ENCODE data around the gene LSG1.
"Not testable (repeated sequence)": the region's sequence is repeated elsewhere in the genome, so short reads cannot be mapped to it uniquely, and the experiment has no call there.

The LSG1 gene

DNA sequence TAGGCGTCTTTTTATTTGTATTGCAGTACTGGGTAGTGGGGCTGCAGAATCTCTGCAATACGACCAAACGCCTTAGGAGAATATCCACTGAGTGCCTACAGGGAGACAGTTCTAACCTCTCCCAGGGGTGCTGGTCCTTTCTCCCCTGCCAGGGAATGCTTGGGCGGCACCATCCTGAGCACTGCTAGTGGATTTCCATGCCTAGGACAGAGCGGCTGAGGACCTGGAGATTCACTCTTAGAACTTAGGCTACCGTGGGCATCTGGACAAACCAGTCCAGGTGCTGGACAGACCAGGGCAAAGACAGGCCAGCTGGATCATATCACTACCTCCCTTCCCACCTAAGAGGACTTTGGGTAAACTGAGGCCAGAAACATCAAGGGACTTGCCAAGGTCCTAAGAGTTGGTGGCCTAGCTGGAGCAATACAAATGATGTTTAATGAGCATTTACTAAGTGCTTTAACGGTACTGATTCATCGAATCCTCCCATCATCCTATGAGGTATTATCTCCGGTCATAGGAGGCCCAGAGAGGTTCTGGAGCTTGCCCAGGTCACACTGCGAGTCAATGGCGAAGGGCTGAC is 39.7 kb downstream of the LSG1 start:
- Histone ChIP-seq H3K9me2 (replicated peaks; ENCODE audit: insufficient read depth, low read length) (no peaks in the 10 kb centered on the region), H4K20me1 (ENCODE audit: low read depth, low read length) (no peaks in the 10 kb centered on the region), H3K27me3 (ENCODE audit: low read length) (no peaks in the 10 kb centered on the region), H3K9ac (ENCODE audit: low read length) (peak overlapping the region; percentile 83), H3K36me3 (ENCODE audit: low read length) (peaks cover 8% of the 10 kb centered on the region), H2AFZ (ENCODE audit: low read depth, low read length, severe bottlenecking) (peak overlapping the region; percentile 93), H3K27ac (ENCODE audit: low read depth, low read length) (peak overlapping the region; percentile 60; the same call in 1 of the 2 replicates), H3K9me3 (ENCODE audit: insufficient read depth, low read length) (no peaks in the 10 kb centered on the region), H3K4me3 (ENCODE audit: insufficient read depth, low read length, poor library complexity, severe bottlenecking) (peak overlapping the region; percentile 70), H3K4me2 (ENCODE audit: low read depth, low read length, poor library complexity, severe bottlenecking) (peak overlapping the region; percentile 76), H3F3A (ENCODE audit: insufficient read depth) (0 out of 2 replicates have a peak, but pooled peaks cover 3% of the 10 kb centered on the region), H3K79me2 (ENCODE audit: insufficient read depth, low read length) (peaks cover 16% of the 10 kb centered on the region; the same call in 1 of the 2 replicates)
- TF ChIP-seq EZH2phosphoT487 (conservative IDR thresholded peaks at IDR 0.05; ENCODE audit: low read length), result no peak
- TF ChIP-seq, protein P1, sequence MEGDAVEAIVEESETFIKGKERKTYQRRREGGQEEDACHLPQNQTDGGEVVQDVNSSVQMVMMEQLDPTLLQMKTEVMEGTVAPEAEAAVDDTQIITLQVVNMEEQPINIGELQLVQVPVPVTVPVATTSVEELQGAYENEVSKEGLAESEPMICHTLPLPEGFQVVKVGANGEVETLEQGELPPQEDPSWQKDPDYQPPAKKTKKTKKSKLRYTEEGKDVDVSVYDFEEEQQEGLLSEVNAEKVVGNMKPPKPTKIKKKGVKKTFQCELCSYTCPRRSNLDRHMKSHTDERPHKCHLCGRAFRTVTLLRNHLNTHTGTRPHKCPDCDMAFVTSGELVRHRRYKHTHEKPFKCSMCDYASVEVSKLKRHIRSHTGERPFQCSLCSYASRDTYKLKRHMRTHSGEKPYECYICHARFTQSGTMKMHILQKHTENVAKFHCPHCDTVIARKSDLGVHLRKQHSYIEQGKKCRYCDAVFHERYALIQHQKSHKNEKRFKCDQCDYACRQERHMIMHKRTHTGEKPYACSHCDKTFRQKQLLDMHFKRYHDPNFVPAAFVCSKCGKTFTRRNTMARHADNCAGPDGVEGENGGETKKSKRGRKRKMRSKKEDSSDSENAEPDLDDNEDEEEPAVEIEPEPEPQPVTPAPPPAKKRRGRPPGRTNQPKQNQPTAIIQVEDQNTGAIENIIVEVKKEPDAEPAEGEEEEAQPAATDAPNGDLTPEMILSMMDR (IDR thresholded peaks at IDR 0.05; ENCODE audit: insufficient read depth, low read length, poor library complexity, severe bottlenecking), result no peak

DNA sequence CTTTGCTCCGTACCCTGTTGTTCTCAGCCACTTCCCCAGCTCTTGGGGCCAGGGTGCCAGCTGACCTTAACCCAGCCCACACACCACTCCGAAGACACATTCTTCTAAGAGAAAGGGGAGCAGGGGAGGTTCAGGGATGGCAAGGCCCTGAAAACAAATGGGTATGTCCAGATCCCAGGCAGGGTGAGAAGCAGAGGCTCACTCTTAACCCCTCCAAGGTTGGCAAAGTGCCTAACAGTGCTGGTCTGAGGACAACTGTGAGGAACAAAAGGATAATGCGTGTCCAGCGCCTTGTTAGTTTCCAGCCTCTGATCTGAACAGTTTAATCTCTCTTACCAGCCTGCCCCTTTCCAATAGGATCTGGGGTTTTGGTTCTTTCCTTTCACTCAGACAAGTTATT is 40.3 kb downstream of the LSG1 start:
- H3K9me2 ChIP-seq (replicated peaks; ENCODE audit: insufficient read depth, low read length), result no peaks in the 10 kb centered on the region
- H3K27me3 ChIP-seq (ENCODE audit: low read length), result no peaks in the 10 kb centered on the region
- peak overlapping the region; percentile 76 for H3K4me2 ChIP-seq (ENCODE audit: low read depth, low read length, poor library complexity, severe bottlenecking)

DNA sequence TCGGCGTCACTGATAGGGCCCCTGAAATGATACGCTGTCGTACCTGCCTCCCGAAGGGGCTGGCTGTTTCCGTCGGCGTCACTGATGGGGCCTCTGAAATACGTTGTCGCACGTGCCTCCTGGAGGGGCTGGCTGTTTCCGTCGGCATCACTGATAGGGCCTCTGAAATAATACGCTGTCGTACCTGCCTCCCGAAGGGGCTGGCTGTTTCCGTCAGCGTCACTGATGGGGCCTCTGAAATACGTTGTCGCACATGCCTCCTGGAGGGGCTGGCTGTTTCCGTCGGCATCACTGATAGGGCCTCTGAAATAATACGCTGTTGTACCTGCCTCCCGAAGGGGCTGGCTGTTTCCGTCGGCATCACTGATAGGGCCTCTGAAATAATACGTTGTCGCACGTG is 41.3 kb downstream of the LSG1 start:
- not testable (repeated sequence) for H3K36me3 ChIP-seq (ENCODE audit: low read length); H3K9me3 ChIP-seq (ENCODE audit: insufficient read depth, low read length)

More for the DNA sequence above, 40.3 kb downstream of the LSG1 start:
- H3K27ac ChIP-seq (ENCODE audit: low read depth, low read length), result no peak overlapping the region
- H3K9ac ChIP-seq (ENCODE audit: low read length), result no peak overlapping the region
- H4K20me1 ChIP-seq (ENCODE audit: low read depth, low read length), result no peaks in the 10 kb centered on the region
- H3K79me2 ChIP-seq (ENCODE audit: insufficient read depth, low read length), result peaks cover 16% of the 10 kb centered on the region; the same call in 1 of the 2 replicates
- TF ChIP-seq EZH2phosphoT487 (conservative IDR thresholded peaks at IDR 0.05; ENCODE audit: low read length), result no peak
- TF ChIP-seq, protein P1 (IDR thresholded peaks at IDR 0.05; ENCODE audit: insufficient read depth, low read length, poor library complexity, severe bottlenecking), result no peak
- no peak overlapping the region for H3K4me3 ChIP-seq (ENCODE audit: insufficient read depth, low read length, poor library complexity, severe bottlenecking)
- no peak overlapping the region for H2AFZ ChIP-seq (ENCODE audit: low read depth, low read length, severe bottlenecking)
- H3K9me3 ChIP-seq (ENCODE audit: insufficient read depth, low read length), result no peaks in the 10 kb centered on the region
- H3F3A ChIP-seq (ENCODE audit: insufficient read depth), result no peaks in the 10 kb centered on the region
- H3K36me3 ChIP-seq (ENCODE audit: low read length), result peaks cover 8% of the 10 kb centered on the region

DNA sequence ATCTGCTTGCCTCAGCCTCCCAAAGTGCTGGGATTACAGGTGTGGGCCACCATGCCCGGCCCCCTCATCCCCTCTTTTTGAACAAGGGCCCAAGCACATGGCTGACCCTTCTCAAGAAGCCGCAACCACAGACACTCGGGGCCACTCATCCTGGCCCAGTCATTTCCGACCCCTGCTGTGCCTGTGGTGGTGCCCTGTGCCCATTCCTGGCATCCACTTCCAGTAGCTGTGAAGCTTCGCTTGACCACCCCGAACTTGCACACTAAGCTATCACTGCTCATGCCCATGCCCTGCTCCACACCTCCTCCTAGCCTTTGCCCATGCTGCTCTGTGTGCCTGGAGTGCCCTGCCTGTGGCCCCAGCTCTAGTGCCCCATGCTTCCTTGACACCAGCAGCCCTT is 47.0 kb downstream of the LSG1 start:
- no peak overlapping the region for H3K4me2 ChIP-seq (ENCODE audit: low read depth, low read length, poor library complexity, severe bottlenecking)
- no peak overlapping the region for H3K27ac ChIP-seq (ENCODE audit: low read depth, low read length)
- H2AFZ ChIP-seq (ENCODE audit: low read depth, low read length, severe bottlenecking), result no peak overlapping the region
- no peaks in the 10 kb centered on the region for H4K20me1 ChIP-seq (ENCODE audit: low read depth, low read length)
- no peaks in the 10 kb centered on the region for H3F3A ChIP-seq (ENCODE audit: insufficient read depth)
- H3K4me3 ChIP-seq (ENCODE audit: insufficient read depth, low read length, poor library complexity, severe bottlenecking), result no peak overlapping the region
- no peaks in the 10 kb centered on the region for H3K9me3 ChIP-seq (ENCODE audit: insufficient read depth, low read length)
- H3K9ac ChIP-seq (ENCODE audit: low read length), result no peak overlapping the region
- no peaks in the 10 kb centered on the region for H3K9me2 ChIP-seq (replicated peaks; ENCODE audit: insufficient read depth, low read length)
- H3K36me3 ChIP-seq (ENCODE audit: low read length), result no peaks in the 10 kb centered on the region
- H3K27me3 ChIP-seq (ENCODE audit: low read length), result no peaks in the 10 kb centered on the region
- no peak for TF ChIP-seq EZH2phosphoT487 (conservative IDR thresholded peaks at IDR 0.05; ENCODE audit: low read length)
- TF ChIP-seq, protein P1 (IDR thresholded peaks at IDR 0.05; ENCODE audit: insufficient read depth, low read length, poor library complexity, severe bottlenecking), result no peak
- H3K79me2 ChIP-seq (ENCODE audit: insufficient read depth, low read length), result no peaks in the 10 kb centered on the region

More for the DNA sequence above, 41.3 kb downstream of the LSG1 start:
- H4K20me1 ChIP-seq (ENCODE audit: low read depth, low read length); H3K4me2 ChIP-seq (ENCODE audit: low read depth, low read length, poor library complexity, severe bottlenecking); H3K9ac ChIP-seq (ENCODE audit: low read length); H3K27ac ChIP-seq (ENCODE audit: low read depth, low read length); H3F3A ChIP-seq (ENCODE audit: insufficient read depth); H2AFZ ChIP-seq (ENCODE audit: low read depth, low read length, severe bottlenecking); H3K27me3 ChIP-seq (ENCODE audit: low read length); H3K9me2 ChIP-seq (replicated peaks; ENCODE audit: insufficient read depth, low read length); H3K4me3 ChIP-seq (ENCODE audit: insufficient read depth, low read length, poor library complexity, severe bottlenecking): not testable (repeated sequence)
- H3K79me2 ChIP-seq (ENCODE audit: insufficient read depth, low read length), result peaks cover 16% of the 10 kb centered on the region; the same call in 1 of the 2 replicates
